DMS79 (cell line): Measurements from ENCODE around the gene PHRF1.

Experiments
- DNase-seq: peaks from one replicate; lab custom pipeline; 2025; lab: John Stamatoyannopoulos, UW

PHRF1 gene, protein sequence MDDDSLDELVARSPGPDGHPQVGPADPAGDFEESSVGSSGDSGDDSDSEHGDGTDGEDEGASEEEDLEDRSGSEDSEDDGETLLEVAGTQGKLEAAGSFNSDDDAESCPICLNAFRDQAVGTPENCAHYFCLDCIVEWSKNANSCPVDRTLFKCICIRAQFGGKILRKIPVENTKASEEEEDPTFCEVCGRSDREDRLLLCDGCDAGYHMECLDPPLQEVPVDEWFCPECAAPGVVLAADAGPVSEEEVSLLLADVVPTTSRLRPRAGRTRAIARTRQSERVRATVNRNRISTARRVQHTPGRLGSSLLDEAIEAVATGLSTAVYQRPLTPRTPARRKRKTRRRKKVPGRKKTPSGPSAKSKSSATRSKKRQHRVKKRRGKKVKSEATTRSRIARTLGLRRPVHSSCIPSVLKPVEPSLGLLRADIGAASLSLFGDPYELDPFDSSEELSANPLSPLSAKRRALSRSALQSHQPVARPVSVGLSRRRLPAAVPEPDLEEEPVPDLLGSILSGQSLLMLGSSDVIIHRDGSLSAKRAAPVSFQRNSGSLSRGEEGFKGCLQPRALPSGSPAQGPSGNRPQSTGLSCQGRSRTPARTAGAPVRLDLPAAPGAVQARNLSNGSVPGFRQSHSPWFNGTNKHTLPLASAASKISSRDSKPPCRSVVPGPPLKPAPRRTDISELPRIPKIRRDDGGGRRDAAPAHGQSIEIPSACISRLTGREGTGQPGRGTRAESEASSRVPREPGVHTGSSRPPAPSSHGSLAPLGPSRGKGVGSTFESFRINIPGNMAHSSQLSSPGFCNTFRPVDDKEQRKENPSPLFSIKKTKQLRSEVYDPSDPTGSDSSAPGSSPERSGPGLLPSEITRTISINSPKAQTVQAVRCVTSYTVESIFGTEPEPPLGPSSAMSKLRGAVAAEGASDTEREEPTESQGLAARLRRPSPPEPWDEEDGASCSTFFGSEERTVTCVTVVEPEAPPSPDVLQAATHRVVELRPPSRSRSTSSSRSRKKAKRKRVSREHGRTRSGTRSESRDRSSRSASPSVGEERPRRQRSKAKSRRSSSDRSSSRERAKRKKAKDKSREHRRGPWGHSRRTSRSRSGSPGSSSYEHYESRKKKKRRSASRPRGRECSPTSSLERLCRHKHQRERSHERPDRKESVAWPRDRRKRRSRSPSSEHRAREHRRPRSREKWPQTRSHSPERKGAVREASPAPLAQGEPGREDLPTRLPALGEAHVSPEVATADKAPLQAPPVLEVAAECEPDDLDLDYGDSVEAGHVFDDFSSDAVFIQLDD (N-terminal part only)

DNA sequence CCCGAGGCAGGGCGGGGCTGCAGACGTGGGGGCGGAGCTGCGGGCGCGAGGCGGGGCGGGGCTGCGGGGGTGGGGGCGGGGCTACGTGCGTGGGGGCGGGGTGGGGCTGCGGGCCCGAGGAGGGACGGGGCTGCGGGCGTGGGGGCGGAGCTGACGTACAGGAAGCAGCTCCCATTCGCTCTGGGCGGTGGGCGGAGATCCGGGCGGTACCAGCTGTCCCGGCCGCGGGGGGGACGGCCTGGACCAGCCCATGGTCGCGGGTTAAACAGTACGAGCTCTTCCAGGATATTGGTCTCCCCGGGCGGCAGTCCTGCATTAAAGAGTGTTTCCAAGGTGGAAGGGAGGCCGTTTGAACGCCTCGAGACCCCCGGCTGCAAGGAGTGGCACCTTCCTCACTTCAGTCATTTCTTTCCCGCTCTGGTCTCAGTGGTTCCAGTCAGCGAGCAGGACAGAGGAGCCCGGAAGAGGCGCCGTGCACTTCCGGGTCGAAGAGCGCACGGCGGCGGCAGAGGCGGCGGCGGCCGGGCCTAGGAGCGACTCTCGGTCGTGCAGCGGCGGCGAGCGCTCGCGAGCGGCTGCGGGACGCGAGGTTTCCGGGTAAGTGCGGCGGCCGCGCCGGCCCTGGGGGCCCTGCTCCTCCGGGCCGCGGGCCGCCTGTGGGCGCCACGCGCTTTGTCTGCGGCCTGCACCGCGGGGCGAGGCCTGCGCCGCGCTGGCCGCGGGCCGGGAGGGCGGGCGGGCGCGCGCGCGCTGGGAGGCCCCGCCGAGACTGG lies at the start of gene PHRF1:
Gene PHRF1, plus strand, starts transcription at position 475 of the 773 bp plus-strand sequence. CDS start 5,043 bp downstream, outside the sequence.
- peak; percentile 61 for DNase-seq

DNA sequence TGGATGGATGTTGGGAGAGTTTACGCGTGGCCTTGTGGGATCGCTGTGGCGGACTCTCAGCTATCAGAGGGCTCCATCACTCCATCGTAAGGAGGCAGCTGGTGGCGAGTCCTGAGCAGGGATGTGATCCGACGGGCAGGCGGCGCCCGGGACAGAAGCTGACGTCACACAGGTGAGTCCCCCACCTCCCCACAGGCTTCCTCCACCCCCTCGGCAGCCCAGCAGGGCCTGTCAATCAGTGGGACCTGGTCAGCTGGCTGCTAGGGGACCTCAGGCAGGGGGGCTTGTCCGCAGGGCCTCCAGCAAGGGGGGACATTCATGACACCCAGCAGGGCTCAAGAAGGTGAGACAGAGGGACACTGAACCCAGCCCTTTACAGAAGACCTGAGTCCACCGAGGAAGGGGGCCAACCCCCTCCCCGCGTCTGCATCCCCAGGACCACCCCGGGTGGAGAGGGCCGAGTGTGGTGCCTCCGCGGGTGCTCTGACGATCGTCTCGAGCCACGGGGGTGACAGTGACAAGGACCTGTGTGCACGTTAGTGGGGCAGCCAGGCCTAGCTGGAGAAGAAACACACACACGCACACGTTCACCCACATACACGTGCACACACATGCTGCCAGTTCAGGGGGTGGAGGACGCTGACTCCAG lies 48.0 kb upstream of the PHRF1 start:
- no peak for DNase-seq

DNA sequence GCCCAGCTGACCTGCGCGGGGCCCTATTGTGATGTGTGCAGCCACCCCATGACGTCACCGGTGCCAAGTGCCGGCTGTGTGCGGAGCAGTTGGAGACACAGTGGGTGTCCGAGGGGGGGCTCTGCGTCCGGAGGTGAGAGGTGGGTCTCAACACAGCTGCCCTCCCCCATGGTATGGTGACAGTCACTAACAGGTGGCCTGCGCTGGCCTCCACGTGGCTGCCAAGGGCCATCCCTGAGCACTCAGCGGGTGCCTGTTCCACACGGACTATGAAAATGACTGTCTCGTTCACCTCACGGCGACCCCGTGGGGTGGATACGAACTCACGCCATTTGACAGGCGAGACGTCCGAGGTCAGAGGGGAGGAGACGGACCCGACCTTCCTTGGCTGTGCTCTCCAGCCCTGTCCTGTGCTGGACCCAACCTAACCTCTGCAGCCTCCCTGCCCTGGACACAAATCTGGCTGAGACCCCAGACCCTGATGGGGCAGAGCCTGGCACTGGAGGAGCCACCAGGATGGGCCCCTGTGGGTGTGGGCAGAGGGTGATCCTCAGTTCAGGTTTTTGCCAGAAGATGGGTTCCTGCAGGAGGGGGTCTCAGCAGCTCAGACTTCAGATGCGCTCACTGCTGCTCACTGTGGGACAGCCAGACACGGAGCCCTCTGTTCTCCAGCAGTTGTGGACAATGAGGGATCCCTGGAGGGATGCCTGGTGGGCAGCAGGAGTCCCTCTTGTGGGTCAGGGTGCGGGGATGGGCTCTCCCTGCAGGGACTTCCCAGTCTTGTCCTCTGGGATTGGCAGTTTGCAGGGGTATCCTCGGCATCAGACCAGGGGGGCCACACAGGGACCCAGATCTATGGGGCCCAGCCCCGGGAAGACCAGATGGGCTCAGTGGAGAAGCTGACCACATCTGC lies 47.2 kb upstream of the PHRF1 start:
- DNase-seq: no peak

DNA sequence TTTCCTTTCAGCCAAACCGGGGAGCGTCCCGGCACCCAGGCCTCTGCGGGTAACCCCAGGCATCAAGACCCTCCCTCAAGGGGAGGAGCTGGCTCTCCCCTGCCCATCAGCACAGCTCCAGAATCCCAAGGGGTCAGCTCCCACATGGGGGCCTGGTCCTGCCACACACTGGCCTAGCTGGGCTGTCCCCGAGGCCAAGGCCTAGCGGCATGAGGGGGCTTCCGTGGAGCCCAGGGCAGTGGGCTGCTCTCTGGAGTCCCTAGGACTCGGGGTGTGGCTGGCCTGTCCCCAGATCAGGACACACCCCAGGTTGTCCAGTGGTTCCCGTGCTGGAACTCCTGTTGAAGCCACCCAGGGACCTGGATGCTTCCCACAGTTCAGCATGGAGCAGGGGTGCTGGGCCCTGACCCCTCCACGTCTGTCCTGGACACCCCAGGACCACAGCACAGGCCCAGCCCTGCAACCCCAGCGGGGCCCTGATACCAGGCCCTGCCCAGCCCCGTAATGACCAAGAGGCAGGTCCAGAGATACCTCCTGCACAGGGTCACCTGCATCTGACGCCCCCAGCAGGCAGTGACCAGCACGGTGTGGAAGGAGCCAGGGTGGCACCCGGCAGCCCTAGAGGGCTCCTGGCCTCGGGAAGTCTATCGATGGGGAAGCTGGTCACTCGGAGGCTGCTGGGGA lies 46.4 kb upstream of the PHRF1 start:
- no peak for DNase-seq

DNA sequence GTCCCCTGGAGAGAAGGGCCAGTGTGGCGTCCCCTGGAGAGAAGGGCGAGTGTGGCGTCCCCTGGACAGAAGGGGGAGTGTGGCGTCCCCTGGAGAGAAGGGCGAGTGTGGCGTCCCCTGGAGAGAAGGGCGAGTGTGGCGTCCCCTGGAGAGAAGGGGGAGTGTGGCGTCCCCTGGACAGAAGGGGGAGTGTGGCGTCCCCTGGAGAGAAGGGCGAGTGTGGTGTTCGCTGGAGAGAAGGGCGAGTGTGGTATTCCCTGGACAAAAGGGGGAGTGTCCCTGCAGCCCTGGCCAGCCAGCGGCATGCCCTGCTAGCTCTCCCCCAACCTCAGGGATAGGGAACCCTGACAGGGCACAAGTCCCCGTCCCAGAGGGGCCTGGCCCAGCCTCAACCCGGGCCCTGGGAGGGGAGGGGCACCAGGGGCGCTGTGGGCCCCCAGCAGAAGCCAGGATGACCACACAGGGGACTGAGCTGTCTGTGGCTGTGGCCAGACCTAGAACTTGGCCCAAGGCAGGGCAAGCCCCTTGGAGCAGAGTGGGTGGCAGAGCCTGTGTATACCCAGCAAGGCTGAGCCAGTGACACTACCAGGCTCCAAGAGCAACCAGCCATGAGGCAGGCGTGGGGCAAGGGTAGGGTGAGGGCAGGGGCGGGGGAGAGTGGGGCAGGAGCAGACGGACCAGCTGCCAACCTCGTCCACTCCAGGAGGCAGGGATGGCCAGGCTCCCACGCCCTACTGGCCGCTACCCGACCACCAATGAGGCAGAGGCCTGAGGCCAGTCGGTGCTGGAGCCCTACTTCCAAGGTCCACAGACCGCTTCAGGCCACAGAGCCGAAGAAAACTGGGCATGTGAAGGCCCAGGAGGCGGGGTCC lies 45.1 kb upstream of the PHRF1 start:
- DNase-seq: no peak

DNA sequence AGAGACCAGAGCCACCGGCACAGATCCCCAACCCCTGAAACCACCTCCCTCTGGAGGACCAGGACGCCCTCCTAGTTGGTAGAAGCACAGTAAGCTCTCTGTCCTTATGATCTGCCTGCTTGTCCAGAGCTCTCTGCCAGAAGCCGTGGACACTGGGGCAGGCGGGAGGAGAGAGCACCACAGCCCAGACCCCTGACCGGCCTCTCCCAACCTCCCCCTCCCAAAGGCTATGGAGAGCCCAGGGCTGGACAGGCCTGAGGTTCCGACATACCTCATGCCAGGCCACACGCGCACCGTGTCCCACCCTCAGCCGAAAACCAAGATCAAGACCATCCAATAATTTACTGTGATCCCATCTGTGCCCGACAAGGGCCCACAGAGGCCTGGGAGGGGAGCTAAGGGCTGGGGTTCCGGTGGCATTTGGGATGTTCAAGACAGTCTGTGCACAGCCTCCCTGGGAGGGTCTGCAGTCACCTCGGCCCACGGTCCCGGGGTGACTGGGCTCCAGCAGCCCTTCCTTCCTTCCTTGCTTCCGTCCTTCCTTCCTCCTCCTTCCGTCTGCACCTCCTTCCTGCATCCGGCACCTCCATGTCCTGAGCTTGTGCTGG lies 44.2 kb upstream of the PHRF1 start:
- no peak for DNase-seq

DNA sequence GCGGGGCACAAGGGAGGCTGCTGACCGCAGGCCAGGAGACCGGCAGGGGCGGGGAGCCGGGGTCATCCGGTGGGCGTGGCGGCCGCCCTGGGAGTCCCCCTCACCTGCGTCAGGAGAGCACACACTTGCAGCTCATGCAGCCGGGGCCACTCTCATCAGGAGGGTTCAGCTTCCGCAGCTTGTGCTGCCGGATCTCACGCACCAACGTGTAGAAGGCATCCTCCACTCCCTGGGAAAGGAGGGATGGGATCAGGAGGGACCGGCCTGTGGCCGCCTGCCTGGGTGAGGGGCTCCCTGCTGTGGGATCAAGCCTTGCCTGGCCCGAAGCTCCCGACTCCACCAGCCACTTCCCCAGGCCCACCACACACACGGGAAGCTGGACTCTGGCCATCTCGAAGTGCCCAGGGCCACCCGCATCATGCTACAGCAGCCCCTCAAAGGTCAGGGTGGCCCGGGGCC lies 43.7 kb upstream of the PHRF1 start:
- no peak for DNase-seq

DNA sequence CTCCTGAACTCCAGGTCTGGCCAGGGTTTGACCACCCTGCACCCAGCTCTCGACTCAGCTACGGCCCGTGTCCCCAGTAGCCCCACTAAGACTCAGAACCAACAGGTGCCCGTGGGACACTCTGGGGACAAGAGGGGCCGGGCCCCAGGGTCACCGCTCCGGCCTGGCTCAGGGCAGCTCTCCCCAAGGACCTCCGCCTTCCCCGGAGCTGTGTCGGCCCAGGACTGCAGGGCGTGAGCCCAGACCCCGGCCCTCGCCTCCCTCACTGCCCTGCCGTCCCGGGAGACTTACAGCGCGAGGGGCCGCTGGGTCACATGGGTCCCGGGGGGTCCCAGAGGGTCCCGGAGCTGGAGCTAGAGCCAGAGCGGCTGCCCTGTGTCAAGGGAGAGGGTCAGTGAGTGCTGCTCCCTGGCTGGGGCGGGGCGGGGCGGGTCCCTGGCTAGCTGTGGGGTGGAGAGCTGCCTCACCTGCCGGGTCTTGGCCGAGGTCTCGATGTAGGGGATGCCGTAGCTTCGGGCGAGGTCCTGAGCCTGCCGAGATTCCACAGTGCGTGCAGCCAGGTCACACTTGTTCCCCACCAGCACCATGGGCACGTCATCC lies 43.2 kb upstream of the PHRF1 start:
- no peak for DNase-seq

DNA sequence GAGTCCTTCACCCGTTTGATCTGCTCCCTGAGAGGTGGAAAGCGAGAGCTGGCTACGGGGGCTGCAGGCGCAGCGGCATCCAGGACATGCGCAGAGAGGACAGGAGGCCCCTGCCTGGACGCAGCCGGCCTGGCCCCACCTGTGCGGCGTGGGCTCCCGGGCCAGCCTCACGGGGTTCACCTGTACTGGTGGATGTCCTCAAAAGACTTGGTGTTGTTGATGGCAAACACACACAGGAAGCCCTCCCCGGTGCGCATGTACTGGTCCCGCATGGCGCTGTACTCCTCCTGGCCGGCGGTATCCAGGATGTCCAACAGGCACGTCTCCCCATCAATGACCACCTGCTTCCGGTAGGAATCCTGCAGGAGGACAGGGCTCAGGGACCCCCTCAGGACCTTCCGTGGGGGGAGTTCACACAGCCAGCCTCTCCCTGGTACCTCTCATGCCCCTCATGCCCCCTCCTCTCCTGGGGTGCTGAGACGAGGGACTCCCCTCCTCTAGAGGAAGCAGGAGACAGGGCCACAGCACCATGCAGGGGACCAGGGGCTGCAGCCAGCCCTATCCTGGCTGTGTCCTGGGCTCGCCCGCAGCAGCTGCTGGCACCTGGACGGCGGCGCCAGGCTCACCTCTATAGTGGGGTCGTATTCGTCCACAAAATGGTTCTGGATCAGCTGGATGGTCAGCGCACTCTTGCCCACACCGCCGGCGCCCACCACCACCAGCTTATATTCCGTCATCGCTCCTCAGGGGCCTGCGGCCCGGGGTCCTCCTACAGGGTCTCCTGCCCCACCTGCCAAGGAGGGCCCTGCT lies 42.5 kb upstream of the PHRF1 start:
- DNase-seq: no peak

DNA sequence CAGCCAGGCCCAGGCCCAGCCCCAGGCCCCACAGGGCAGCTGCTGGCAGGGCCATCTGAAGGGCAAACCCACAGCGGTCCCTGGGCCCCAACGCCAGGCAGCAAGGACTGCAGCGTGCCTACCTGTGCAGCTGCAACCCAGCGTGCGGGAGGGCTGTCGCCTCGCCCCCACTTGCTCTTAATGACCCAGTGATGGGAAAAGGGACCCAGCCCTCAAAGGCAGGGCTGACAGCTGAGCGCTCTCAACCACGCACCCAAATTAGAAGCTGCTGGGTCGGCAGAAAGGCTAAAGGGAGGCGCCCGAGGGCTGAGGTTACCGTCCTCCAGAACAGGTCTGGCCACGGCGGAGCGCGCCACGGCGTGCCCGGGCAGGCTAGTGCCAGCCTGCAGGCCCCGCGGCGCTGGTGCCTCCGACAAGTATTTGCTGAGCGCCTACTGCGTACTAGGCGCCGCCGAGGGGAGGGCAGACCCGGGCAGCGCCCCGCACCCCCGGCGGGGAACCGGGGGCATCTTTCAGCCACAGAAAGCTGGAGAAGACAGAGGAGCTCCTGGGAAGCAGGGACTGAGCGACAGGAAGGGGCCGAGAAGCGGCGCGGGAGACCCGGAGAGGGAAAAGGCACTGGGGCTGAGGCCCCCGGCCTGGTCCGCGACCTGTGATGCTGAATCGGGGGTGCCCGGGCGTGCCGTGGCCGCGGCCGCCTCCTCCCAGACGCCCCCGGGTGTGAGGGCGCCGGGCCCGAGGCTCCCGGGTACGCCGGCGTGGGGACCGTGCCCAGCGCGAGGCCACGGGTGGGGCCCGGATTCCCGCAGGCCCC lies 41.7 kb upstream of the PHRF1 start:
- DNase-seq: peak; percentile 11

DNA sequence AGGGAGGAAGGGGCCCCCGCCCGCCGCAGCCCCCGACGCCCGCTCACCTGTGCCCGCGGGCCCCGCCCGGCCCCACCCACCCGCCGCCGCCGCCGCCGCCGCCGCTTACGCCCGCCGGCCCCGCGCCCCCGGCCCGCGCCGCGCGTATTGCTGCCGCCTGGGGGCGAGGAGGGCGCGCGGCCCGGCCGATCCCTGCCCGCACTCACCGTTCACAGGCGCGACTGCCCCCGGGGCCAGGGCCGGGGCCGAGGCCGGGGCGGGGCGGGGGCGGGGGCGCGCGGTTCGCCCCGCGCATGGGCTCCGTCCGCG lies 41.1 kb upstream of the PHRF1 start:
- no peak for DNase-seq

DNA sequence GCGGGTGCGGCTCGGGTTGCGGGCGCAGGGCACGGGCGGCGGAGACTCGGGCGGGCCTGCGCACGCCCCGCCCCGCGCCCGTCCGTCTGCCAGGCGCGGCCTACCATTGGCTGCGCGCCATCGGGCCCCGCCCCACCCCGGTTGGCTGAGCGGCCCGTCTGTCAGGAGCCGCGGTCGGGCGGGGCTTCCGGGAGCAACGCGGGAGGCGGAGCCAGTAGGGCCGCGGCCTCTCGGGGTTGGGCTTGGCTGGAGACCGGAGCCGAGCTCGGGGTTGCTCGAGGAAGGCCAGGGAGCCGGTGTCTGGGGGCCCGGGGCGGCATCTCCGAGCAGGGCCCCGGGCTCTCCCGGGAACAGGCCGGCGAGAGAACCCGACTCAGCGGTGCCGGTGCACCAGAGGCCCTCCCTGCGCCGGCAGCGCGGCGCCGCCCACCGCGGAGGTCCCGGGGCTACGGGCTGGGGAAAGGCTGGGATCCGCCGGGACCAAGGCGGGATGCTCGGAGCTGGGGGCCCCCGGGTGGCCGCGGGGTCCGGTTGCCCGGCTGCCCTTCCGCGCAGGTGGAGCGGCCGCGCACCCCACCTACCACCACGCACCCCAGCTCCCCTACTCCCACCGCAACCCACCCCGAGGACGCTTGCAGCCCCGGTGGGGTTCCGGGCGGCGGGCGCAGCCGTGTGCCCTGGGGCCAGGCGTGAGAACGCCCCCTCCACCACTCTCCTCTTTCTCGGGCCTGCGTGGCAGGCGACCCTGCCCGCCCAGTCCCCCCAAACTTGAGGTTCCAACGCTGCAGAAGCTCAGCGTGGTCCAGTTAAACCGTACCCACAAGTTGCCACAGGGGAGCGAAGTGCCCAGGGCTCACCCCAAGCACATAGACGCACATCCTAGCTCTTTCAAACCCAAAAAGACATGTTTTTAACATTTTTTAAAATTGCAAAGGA lies 40.5 kb upstream of the PHRF1 start, which contains the start of gene HRAS:
Gene HRAS, minus strand, starts transcription at position 58 of the 936 bp plus-strand sequence.
- DNase-seq: peak; percentile 40

DNA sequence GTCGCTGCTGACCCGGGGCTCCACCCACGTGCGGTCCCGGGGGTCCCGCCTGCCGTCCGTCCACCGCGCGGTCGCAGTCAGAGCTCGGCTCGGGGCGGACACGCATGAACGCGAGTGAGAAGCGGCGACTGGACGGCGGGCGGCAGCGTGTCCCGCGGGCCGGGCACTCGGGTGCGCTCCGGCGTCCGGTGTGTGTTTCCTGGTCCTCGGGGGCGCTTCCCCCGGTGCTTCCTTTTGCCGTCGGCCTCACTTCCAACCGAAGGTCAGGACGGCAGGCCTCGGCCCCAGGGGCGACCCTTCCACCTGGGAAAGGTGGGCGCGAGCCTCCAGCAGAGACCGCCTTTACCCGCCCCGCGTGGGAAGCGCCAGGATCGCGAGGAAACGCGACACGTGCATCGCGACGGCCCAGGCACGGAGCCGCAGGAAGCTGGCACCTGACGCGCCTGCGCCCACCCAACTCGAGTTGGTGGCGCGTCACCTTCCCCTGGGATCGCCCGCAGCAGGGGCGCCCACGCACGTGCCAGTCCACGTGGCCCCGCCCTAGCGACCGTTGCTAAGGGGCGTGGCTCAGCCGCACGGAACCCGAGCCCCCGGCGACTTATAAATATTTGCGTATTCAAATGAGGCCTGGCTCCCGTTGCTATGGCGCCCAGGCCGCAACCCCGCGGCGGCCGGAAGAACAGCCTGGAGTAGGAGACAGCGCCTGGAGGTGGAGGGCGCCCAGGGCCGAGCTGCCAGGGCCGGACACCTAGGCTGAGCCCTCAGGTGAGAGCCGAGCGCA lies 39.2 kb upstream of the PHRF1 start, which contains the start of gene LRRC56:
Gene LRRC56, plus strand, starts transcription at position 687 of the 781 bp plus-strand sequence. CDS start 3,158 bp downstream, outside the sequence.
- DNase-seq: peak; percentile 13
